ENCODE measurements around the gene ZNF33A.
"Not testable (repeated sequence)": the region's sequence is repeated elsewhere in the genome, so short reads cannot be mapped to it uniquely, and the experiment has no call there.

Gene ZNF33A

DNA sequence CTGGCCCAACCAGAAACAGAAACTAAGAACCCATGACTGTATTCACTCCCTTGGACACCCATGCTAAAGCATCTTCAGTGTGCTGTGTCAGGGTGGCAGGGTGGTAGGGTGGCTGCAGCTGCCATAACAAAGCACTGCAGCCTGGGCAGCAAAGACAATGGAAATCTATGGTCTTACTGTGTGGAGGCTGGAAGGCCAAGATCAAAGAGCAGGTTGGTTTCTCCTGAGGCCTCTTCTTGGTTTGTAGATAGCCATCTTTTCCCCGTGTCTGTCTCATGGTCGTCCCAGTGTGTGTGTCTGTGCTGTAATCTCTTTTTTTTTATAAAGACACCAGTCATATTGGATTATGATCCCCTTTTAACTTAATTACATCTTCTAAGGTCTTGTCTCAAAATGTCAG, 18.8 kb upstream of the ZNF33A start:
- TF ChIP-seq, protein P1, sequence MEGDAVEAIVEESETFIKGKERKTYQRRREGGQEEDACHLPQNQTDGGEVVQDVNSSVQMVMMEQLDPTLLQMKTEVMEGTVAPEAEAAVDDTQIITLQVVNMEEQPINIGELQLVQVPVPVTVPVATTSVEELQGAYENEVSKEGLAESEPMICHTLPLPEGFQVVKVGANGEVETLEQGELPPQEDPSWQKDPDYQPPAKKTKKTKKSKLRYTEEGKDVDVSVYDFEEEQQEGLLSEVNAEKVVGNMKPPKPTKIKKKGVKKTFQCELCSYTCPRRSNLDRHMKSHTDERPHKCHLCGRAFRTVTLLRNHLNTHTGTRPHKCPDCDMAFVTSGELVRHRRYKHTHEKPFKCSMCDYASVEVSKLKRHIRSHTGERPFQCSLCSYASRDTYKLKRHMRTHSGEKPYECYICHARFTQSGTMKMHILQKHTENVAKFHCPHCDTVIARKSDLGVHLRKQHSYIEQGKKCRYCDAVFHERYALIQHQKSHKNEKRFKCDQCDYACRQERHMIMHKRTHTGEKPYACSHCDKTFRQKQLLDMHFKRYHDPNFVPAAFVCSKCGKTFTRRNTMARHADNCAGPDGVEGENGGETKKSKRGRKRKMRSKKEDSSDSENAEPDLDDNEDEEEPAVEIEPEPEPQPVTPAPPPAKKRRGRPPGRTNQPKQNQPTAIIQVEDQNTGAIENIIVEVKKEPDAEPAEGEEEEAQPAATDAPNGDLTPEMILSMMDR (IDR thresholded peaks at IDR 0.05; ENCODE audit: low read depth, low read length): no peak
- no peak for DNase-seq (ENCODE audit: extremely low read depth, low read depth)

DNA sequence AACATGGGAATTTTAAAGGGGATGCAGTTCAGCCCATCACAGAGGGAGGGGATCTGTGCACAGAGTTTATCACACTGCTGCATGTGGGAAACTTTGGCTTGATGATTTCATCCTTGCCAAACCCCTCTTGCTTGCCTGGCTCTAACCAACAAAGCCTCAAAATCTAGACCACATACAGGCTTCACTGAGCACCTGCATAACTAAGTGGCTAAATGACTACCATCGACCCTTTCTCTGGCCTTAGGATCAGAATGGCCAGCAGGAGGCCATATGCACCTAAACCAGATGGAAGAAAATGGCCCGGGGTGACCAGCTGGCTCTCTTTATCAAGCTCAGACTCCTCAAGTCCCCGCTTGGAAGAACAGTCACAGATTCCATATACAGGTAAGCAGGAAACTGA, 18.4 kb upstream of the ZNF33A start:
- no peak for DNase-seq (ENCODE audit: extremely low read depth, low read depth)
- TF ChIP-seq, protein P1 (IDR thresholded peaks at IDR 0.05; ENCODE audit: low read depth, low read length): no peak

DNA sequence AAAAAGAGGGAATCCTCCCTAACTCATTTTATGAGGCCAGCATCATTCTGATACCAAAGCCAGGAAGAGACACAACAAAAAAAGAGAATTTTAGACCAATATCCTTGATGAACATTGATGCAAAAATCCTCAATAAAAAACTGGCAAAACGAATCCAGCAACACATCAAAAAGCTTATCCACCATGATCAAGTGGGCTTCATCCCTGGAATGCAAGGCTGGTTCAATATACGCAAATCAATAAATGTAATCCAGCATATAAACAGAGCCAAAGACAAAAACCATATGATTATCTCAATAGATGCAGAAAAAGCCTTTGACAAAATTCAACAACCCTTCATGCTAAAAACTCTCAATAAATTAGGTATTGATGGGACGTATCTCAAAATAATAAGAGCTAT, 11.6 kb upstream of the ZNF33A start:
- DNase-seq (ENCODE audit: extremely low read depth, low read depth): not testable (repeated sequence)

DNA sequence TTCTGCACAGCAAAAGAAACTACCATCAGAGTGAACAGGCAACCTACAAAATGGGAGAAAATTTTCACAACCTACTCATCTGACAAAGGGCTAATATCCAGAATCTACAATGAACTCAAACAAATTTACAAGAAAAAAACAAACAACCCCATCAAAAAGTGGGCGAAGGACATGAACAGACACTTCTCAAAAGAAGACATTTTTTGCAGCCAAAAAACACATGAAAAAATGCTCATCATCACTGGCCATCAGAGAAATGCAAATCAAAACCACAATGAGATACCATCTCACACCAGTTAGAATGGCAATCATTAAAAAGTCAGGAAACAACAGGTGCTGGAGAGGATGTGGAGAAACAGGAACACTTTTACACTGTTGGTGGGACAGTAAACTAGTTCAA, 10.0 kb upstream of the ZNF33A start:
- DNase-seq (ENCODE audit: extremely low read depth, low read depth): not testable (repeated sequence)

DNA sequence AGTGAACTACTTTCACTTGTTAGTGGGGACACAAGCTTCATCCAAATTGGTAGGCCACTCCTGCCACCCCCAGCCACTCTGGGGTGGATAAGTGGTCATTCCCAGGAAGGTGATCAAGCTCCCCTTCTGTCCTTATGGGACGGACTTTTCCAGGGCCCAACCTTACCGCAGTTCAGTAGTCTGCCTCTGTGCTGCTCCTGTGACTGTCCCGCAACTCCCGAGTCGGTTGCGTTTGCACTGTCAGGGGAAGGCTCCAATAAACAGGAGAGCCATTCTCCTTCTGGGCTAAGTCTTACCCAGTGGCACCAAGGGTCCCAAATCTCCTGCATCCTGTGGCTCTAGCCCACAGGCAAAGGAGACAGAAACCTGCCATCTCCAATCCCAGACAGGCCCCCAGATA, 7.4 kb upstream of the ZNF33A start:
- DNase-seq (ENCODE audit: extremely low read depth, low read depth): no peak
- TF ChIP-seq, protein P1 (IDR thresholded peaks at IDR 0.05; ENCODE audit: low read depth, low read length): no peak

DNA sequence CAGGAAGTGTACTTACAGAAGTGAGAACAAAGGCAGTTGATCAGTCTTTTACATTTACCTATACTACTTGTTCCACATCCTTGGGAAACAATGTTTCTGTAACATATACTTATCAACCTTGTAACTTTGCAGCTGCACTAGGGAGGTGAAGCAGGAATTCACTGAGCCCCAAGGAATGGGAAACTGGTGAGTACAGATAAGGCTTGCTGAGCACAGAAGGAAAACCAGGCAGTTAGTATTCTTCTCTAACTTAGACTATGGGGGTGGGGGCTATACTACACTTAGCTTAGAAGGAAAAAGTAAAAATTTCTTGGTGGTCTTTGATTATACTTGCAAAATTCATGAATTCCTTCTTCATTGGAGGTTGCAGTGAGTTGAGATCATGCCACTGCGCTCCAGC, 6.9 kb upstream of the ZNF33A start:
- TF ChIP-seq, protein P1 (IDR thresholded peaks at IDR 0.05; ENCODE audit: low read depth, low read length): no peak
- DNase-seq (ENCODE audit: extremely low read depth, low read depth): no peak

DNA sequence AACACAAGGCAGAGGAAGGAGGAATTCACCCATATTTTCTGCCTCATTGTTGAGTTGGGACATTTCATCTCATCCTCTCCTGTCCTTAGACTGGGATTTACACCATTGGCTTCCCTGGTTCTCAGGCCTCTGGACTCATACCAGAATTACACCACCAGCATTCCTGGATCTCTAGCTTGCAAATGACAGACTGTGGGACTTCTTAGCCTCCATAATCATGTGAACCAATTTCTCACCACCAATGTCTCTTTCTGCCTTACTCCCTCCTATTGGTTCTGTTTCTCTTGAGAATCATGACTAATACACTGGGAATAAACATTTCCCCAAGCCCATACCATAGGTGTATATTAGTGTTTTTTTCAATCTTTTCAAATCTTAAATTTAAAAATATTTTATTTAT, 2.9 kb upstream of the ZNF33A start:
- DNase-seq (ENCODE audit: extremely low read depth, low read depth): no peak
- TF ChIP-seq, protein P1 (IDR thresholded peaks at IDR 0.05; ENCODE audit: low read depth, low read length): no peak

DNA sequence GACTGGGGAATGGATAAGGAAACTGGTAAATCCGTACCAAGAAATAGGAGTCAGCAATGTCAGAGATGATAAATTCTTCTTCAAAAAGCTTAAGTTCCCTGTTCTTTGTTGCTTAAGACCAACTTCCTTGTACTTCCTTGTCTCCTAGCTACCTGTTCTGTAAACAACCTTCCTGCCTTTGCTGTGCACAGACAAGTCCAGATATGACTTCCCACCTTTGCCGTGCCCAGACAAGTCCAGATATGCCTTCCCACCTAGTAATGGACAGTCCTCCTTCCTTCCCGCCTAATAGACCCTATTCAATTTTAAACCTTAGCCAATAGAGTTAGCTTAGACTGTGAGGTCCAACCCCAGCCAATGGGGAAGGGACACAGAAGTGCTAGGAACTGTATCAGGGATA, 2.5 kb upstream of the ZNF33A start:
- DNase-seq (ENCODE audit: extremely low read depth, low read depth): no peak
- TF ChIP-seq, protein P1 (IDR thresholded peaks at IDR 0.05; ENCODE audit: low read depth, low read length): no peak

DNA sequence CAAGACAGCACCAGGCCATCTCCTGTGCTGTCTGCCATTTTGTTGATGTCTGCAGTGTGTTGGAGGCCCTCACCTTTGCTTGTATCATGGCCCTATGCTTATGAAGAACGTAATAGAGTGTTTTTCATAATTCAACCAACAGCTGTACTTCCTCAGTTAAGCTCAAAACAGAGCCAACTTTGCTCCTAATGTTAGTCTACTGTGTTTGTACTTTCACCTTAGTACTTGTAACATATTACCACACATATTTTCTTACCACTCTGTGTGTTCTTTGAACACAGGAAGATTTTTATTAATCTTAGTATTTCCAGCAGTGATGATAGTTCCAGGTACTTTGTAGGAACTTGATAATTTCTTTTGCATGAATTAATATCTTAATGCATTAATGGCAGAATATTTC, 5.9 kb downstream of the ZNF33A start:
- TF ChIP-seq, protein P1 (IDR thresholded peaks at IDR 0.05; ENCODE audit: low read depth, low read length): no peak
- no peak for DNase-seq (ENCODE audit: extremely low read depth, low read depth)

DNA sequence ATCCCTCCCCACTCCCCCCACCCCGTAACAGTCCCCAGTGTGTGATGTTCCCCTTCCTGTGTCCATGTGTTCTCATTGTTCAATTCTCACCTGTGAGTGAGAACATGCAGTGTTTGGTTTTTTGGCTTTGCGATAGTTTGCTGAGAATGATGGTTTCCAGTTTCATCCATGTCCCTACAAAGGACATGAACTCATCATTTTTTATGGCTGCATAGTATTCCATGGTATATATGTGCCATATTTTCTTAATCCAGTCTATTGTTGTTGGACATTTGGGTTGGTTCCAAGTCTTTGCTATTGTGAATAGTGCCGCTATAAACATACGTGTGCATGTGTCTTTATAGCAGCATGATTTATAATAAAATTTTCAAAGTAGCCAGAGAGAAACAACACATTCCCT, 8.6 kb downstream of the ZNF33A start:
- DNase-seq (ENCODE audit: extremely low read depth, low read depth): not testable (repeated sequence)

Data from AG09319 (cell line).